SU-DHL-6 (cell line): ENCODE data around the gene SCN2B.
A peak's percentile ranks its signal among the peaks of the same experiment; 100 is the strongest.

Experiments
- H2AFZ ChIP-seq: fragments of 200-600 bp; sonication (generic); 2 replicates; pipeline ENCODE4 v1.6.1; 2014; ENCODE audit warnings: low read depth, mild to moderate bottlenecking, moderate library complexity, mixed read lengths, antibody characterized with exemption, low read length; ENCODE audit not compliant: severe bottlenecking
- H3F3A ChIP-seq: fragments of 200-600 bp; shearing (Covaris generic); 2 replicates; pipeline ENCODE4 v1.6.0; 2016; ENCODE audit warnings: antibody characterized with exemption, mild to moderate bottlenecking; ENCODE audit not compliant: insufficient read depth
- H3K27ac ChIP-seq: fragments of 200-600 bp; sonication (generic); 2 replicates; pipeline ENCODE4 v1.5.1; 2016; ENCODE audit warnings: low read depth, mild to moderate bottlenecking, low read length, moderate library complexity, mixed read lengths
- H3K27me3 ChIP-seq: fragments of 200-600 bp; sonication (generic), shearing (Covaris generic); 2 replicates; pipeline ENCODE4 v1.6.0; 2014; ENCODE audit warnings: mild to moderate bottlenecking, low read length
- H3K36me3 ChIP-seq: fragments of 200-600 bp; sonication (generic); 2 replicates; pipeline ENCODE4 v1.6.1; 2014; ENCODE audit warnings: mild to moderate bottlenecking, low read length, mixed read lengths
- H3K4me2 ChIP-seq: fragments of 300-600, 200-600 bp; shearing (Covaris generic), sonication (generic); 2 replicates; pipeline ENCODE4 v1.6.0; 2014; ENCODE audit warnings: low read length, low read depth, mild to moderate bottlenecking; ENCODE audit not compliant: poor library complexity, severe bottlenecking
- H3K4me3 ChIP-seq: fragments of 200-600 bp; sonication (generic); 2 replicates; pipeline ENCODE4 v1.5.1; 2014; ENCODE audit warnings: antibody characterized with exemption, low read length, mild to moderate bottlenecking, mixed read lengths; ENCODE audit not compliant: insufficient read depth, poor library complexity, severe bottlenecking
- H3K79me2 ChIP-seq: fragments of 200-600 bp; sonication (generic); 2 replicates; pipeline ENCODE4 v1.6.1; 2014; ENCODE audit warnings: mild to moderate bottlenecking, low read length, moderate library complexity; ENCODE audit not compliant: insufficient read depth
- H3K9ac ChIP-seq: fragments of 200-600 bp; sonication (generic); 2 replicates; pipeline ENCODE4 v1.7.0; 2014; ENCODE audit warnings: mild to moderate bottlenecking, low read length
- H3K9me2 ChIP-seq: fragments of 200-600 bp; sonication (generic); replicated peaks from 2 replicates; pipeline ENCODE4 v1.6.1; 2014; ENCODE audit warnings: low read length; ENCODE audit not compliant: insufficient read depth
- H3K9me3 ChIP-seq: fragments of 200-600 bp; sonication (generic); 2 replicates; pipeline ENCODE4 v1.6.1; 2014; ENCODE audit warnings: low read length, mixed read lengths; ENCODE audit not compliant: insufficient read depth
- H4K20me1 ChIP-seq: fragments of 200-600 bp; sonication (generic); 2 replicates; pipeline ENCODE4 v1.6.1; 2014; ENCODE audit warnings: low read depth, mild to moderate bottlenecking, antibody characterized with exemption, low read length, moderate library complexity, mixed read lengths
- CTCF ChIP-seq: fragments of 200-600 bp; sonication (generic); IDR thresholded peaks from one replicate; pipeline ENCODE4 v1.5.1; 2017; ENCODE audit warnings: antibody characterized with exemption, mild to moderate bottlenecking, low read length, moderate library complexity; ENCODE audit not compliant: insufficient read depth, poor library complexity, severe bottlenecking
- EZH2phosphoT487 ChIP-seq: fragments of 200-600 bp; sonication (generic), shearing (Covaris generic); conservative IDR thresholded peaks from 2 replicates; pipeline ENCODE4 v1.6.1; 2018; ENCODE audit warnings: mild to moderate bottlenecking, antibody characterized with exemption, low read length, moderate library complexity, mixed read lengths

Gene SCN2B

DNA sequence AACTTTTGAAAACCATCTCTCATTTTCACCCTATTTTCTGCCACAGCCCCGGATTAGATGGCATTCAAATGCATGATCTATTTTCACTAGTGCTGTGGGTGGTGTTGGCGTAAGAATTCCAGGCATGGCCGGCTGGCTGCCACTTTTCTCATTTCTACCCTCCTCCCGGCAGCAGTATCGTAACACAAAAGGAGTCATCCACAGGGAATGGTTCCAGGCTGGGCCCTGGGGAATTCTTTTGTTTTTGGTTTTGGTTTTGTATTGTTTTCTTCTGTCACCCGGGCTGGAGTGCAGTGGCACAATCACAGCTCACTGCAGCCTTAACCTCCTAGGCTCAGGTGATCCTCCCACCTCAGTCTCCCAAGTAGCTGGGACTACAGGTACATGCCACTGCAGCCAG, 34.6 kb upstream of the SCN2B start:
- no peak overlapping the region for H3K9ac ChIP-seq
- no peaks in the 10 kb centered on the region for H3K9me3 ChIP-seq
- H3K79me2 ChIP-seq, result no peaks in the 10 kb centered on the region
- no peaks in the 10 kb centered on the region for H3K27me3 ChIP-seq
- no peaks in the 10 kb centered on the region for H4K20me1 ChIP-seq
- no peak overlapping the region for H3K27ac ChIP-seq
- H3K4me2 ChIP-seq, result no peak overlapping the region
- H2AFZ ChIP-seq, result no peak overlapping the region
- H3K4me3 ChIP-seq, result no peak overlapping the region
- TF ChIP-seq EZH2phosphoT487 (no peak), CTCF (no peak)
- no peaks in the 10 kb centered on the region for H3K9me2 ChIP-seq
- H3F3A ChIP-seq, result no peaks in the 10 kb centered on the region; the same call in 1 of the 2 replicates
- H3K36me3 ChIP-seq, result no peaks in the 10 kb centered on the region

DNA sequence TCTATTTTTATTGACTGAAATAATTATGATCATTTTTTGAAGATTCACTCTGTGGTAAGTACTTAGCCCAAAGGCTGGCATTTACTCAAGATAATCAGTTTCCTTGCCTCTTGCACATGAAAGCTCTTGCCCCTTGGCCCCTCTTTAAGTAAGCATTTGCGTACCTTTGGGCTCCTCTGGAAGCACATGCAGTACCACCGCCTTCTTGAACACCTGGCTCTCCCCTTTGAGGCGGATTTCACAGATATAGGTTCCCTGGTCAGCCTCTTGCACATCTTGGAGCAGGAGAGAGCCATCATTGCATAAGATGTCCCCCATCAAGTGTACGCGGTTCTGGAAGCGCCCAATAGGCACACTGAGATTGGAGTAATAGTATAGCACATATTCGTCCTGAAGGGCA, 33.9 kb upstream of the SCN2B start:
- Histone ChIP-seq H3K9me2 (no peaks in the 10 kb centered on the region), H2AFZ (no peak overlapping the region), H3K79me2 (no peaks in the 10 kb centered on the region), H3K27me3 (no peaks in the 10 kb centered on the region), H3K9ac (no peak overlapping the region), H3K27ac (no peak overlapping the region), H3K4me3 (no peak overlapping the region), H3F3A (no peaks in the 10 kb centered on the region; the same call in 1 of the 2 replicates), H3K9me3 (no peaks in the 10 kb centered on the region), H4K20me1 (no peaks in the 10 kb centered on the region), H3K4me2 (no peak overlapping the region), H3K36me3 (no peaks in the 10 kb centered on the region)
- TF ChIP-seq CTCF, result no peak
- TF ChIP-seq EZH2phosphoT487, result no peak

DNA sequence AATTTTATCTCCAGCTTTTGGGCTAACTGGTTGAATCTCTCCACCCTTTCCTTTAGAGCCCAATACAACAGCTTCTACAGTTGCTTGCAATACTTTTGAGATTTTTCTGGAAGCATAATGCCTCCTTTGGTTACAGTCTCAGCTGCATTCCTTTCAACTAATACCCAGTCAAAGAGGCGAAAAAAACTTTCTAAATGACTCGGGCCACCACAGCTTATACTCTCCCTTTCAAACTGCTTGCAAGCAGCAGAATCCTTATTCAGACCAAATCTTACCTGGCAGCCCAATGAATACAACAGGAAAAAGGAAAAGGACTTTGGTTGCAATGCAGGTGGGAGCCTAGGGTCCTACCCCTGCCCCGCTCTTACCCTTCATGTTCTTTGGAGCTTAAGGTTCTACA, 32.6 kb upstream of the SCN2B start:
- Histone ChIP-seq H3K36me3 (no peaks in the 10 kb centered on the region), H3K9me2 (no peaks in the 10 kb centered on the region), H3K9me3 (no peaks in the 10 kb centered on the region), H3K27ac (no peak overlapping the region), H3K4me2 (no peak overlapping the region), H3K27me3 (no peaks in the 10 kb centered on the region), H2AFZ (no peak overlapping the region), H3K79me2 (no peaks in the 10 kb centered on the region), H3K9ac (no peak overlapping the region), H3K4me3 (no peak overlapping the region), H3F3A (no peaks in the 10 kb centered on the region; the same call in 1 of the 2 replicates), H4K20me1 (no peaks in the 10 kb centered on the region)
- no peak for TF ChIP-seq EZH2phosphoT487
- no peak for TF ChIP-seq CTCF

DNA sequence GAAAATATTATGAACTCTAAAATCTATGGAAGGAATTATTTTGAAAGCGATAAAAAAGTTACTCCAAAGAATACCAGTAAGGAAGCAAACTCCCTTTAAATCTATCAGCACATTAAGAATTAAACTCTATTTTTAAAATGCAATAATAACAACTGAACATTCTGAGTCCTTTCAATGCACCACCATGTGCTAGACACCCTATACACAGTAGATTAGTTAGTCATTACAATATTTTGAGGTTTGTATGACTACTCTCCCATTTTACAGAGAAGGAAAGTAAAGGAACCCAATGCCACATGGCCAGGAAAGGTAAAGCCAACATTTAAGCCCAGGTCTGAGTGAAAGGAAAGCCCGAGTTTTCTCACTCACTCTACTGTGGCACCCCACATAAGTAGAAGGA, 30.6 kb upstream of the SCN2B start:
- H3K79me2 ChIP-seq, result no peaks in the 10 kb centered on the region
- no peaks in the 10 kb centered on the region for H3K27me3 ChIP-seq
- H3K36me3 ChIP-seq, result no peaks in the 10 kb centered on the region

More for the DNA sequence above, 30.6 kb upstream of the SCN2B start:
- no peaks in the 10 kb centered on the region for H4K20me1 ChIP-seq
- H3K27ac ChIP-seq, result no peak overlapping the region
- no peaks in the 10 kb centered on the region for H3K9me3 ChIP-seq
- no peaks in the 10 kb centered on the region; the same call in 1 of the 2 replicates for H3F3A ChIP-seq
- TF ChIP-seq EZH2phosphoT487 (no peak), CTCF (no peak)
- no peak overlapping the region for H3K4me3 ChIP-seq
- no peak overlapping the region for H3K4me2 ChIP-seq
- H3K9me2 ChIP-seq, result no peaks in the 10 kb centered on the region
- H2AFZ ChIP-seq, result peak overlapping the region; percentile 81
- no peak overlapping the region for H3K9ac ChIP-seq
